Hypothalamus (tissue), 51 donors: ENCODE data around the gene SLC25A20.
A peak's percentile ranks its signal among the peaks of the same experiment; 100 is the strongest.
"Not testable (repeated sequence)": the region's sequence is repeated elsewhere in the genome, so short reads cannot be mapped to it uniquely, and the experiment has no call there.

Experiments
- DNase-seq, 51 donors: peaks; one replicate each; lab custom pipeline; 2025; lab: John Stamatoyannopoulos, UW

SLC25A20 gene

GRCh38 chr3:48898383-48899234 is at the start of gene SLC25A20:
Gene SLC25A20 (minus strand): TSS chr3:48898882. CDS start chr3:48898794, 88 bp downstream.
- peak in 50 of 51 donors; percentile 11 to 84 (median 66) for DNase-seq

GRCh38 chr3:48945891-48946549 is 47.3 kb upstream of the SLC25A20 start:
- DNase-seq = no peak

- no peak for DNase-seq
Observed at GRCh38 chr3:48945432-48945831, 46.8 kb upstream of the SLC25A20 start.

- no peak for DNase-seq
Observed at GRCh38 chr3:48938689-48939088, 40.0 kb upstream of the SLC25A20 start.

- no peak for DNase-seq
Observed at GRCh38 chr3:48938156-48938555, 39.5 kb upstream of the SLC25A20 start.

- DNase-seq = no peak
Observed at GRCh38 chr3:48935530-48935929, 36.8 kb upstream of the SLC25A20 start.

- no peak for DNase-seq
Observed at GRCh38 chr3:48934333-48934991, 35.8 kb upstream of the SLC25A20 start.

GRCh38 chr3:48931944-48932580 is 33.4 kb upstream of the SLC25A20 start:
- DNase-seq = no peak

- no peak for DNase-seq
Observed at GRCh38 chr3:48930590-48930989, 31.9 kb upstream of the SLC25A20 start.

GRCh38 chr3:48929358-48930035 is 30.8 kb upstream of the SLC25A20 start:
- DNase-seq = no peak

- no peak for DNase-seq
Observed at GRCh38 chr3:48928679-48929078, 30.0 kb upstream of the SLC25A20 start.

GRCh38 chr3:48927928-48928327 is 29.2 kb upstream of the SLC25A20 start:
- DNase-seq = no peak

GRCh38 chr3:48926425-48927392 is 28.0 kb upstream of the SLC25A20 start:
- DNase-seq = no peak

GRCh38 chr3:48919215-48920138 is 20.8 kb upstream of the SLC25A20 start:
- DNase-seq = peak in 16 of 51 donors; percentile 21 to 64 (median 52)

- DNase-seq = peak; percentile 23 to 94 (median 83)
Observed at GRCh38 chr3:48918388-48919214, 19.9 kb upstream of the SLC25A20 start, which contains the start of gene ARIH2. Gene ARIH2 (plus strand): TSS chr3:48918842. CDS start chr3:48927559, 8,717 bp downstream.

GRCh38 chr3:48915296-48915695 is 16.6 kb upstream of the SLC25A20 start:
- DNase-seq = no peak

- DNase-seq = not testable (repeated sequence)
Observed at GRCh38 chr3:48907026-48907425, 8.3 kb upstream of the SLC25A20 start.
